Fibroblast of villous mesenchyme (primary cell): ENCODE measurements around the gene FTCDNL1. TPM values are rescaled to one million over a fixed set of nuclear protein-coding genes. Genes with fewer than 3 reads are reported as not detected.

ENCODE experiments used
- DNase-seq: peaks from one replicate; pipeline ENCODE4 v3.0.0-alpha.2; 2010; ENCODE audit warnings: low read depth
- H3K4me3 ChIP-seq: 2 replicates; pipeline ENCODE4 v1.5.1; 2011; ENCODE audit warnings: low read depth, mild to moderate bottlenecking, low read length
- CTCF ChIP-seq: IDR thresholded peaks from 2 replicates; pipeline ENCODE4 v1.5.1; 2012; ENCODE audit warnings: low read depth, mild to moderate bottlenecking, low read length; ENCODE audit not compliant: insufficient read depth
- total RNA-seq: library from RNA; depleted of rRNA; stranded (reverse); fragments of >200 nt; gene quantifications from 2 replicates; pipeline ENCODE4 v1.2.3, GENCODE V29; 2012

The FTCDNL1 gene
- total RNA-seq, 1 donor: 0.43 TPM

GRCh38 chr2:199861132-199861774 is 10.3 kb upstream of the FTCDNL1 start:
- TF ChIP-seq CTCF: peak; percentile 53
- peak; percentile 39 for DNase-seq

GRCh38 chr2:199855812-199856211 is 4.8 kb upstream of the FTCDNL1 start:
- TF ChIP-seq CTCF: no peak
- H3K4me3 ChIP-seq: no peak overlapping the region
- DNase-seq: no peak

More at GRCh38 chr2:199861132-199861774, 10.3 kb upstream of the FTCDNL1 start:
- no peak overlapping the region for H3K4me3 ChIP-seq

GRCh38 chr2:199851883-199852282 is 891 bp upstream of the FTCDNL1 start:
- no peak for DNase-seq
- no peak for TF ChIP-seq CTCF
- H3K4me3 ChIP-seq: no peak overlapping the region

- H3K4me3 ChIP-seq: peak overlapping the region; percentile 65
- DNase-seq: no peak
- TF ChIP-seq CTCF: no peak
These were observed 464 bp upstream of the FTCDNL1 start for GRCh38 chr2:199851501-199851810.

GRCh38 chr2:199850218-199850717 is 724 bp downstream of the FTCDNL1 start:
- H3K4me3 ChIP-seq: peak overlapping the region; percentile 65
- DNase-seq: no peak
- no peak for TF ChIP-seq CTCF

- TF ChIP-seq CTCF: no peak
- no peak for DNase-seq
- H3K4me3 ChIP-seq: no peak overlapping the region
These were observed 2.4 kb downstream of the FTCDNL1 start for GRCh38 chr2:199848389-199849130.
